Measurements from ENCODE around the gene CANT1. TPM values are rescaled to one million over a fixed set of nuclear protein-coding genes. Genes with fewer than 3 reads are reported as not detected.

CANT1 gene
- total RNA-seq, 2 donors from 2014 or later = 57.5 to 61.8 TPM

GRCh38 chr17:78979780-78980623, 29.6 kb downstream of the CANT1 start, which contains the start of gene LGALS3BP:
Gene LGALS3BP, minus strand, starts transcription at chr17:78979923. Its CDS starts 2,732 bp downstream, at chr17:78977191.
- H3K9me3 ChIP-seq (ENCODE audit: control insufficient read depth, low read length) = no peaks in the 10 kb centered on the region
- DNase-seq = peak; percentile 86
- Mint-ChIP-seq H3K36me3 (ENCODE audit: low read depth) (no peaks in the 10 kb centered on the region), H3K4me1 (peaks cover 18% of the 10 kb centered on the region), H3K27ac (peak within 1 kb of the TSS; percentile 36), H3K9me3 (no peaks in the 10 kb centered on the region), H3K27me3 (ENCODE audit: insufficient read depth) (no peaks in the 10 kb centered on the region), H3K4me3 (no peak within 1 kb of the TSS)
- WGBS, 2 experiments (ENCODE audit: insufficient coverage in 1 of 2, insufficient read length in 1 of 2) = 79 to 81% methylated on average over 16 of the region's 16 CpGs
- no peaks in the 10 kb centered on the region for H3K36me3 ChIP-seq (ENCODE audit: control insufficient read depth, insufficient read depth, low read length)
- H3K4me1 ChIP-seq (ENCODE audit: control insufficient read depth, insufficient read depth, low read length) = peaks cover 3% of the 10 kb centered on the region
- H3K9ac ChIP-seq (ENCODE audit: extremely low read depth, low read length, poor library complexity, severe bottlenecking) = no peak within 1 kb of the TSS
- no peak within 1 kb of the TSS for H3K4me3 ChIP-seq (ENCODE audit: low read length)
- peak within 1 kb of the TSS; percentile 44 for H3K27ac ChIP-seq (ENCODE audit: low read depth, low read length)
- TF ChIP-seq, protein P1, sequence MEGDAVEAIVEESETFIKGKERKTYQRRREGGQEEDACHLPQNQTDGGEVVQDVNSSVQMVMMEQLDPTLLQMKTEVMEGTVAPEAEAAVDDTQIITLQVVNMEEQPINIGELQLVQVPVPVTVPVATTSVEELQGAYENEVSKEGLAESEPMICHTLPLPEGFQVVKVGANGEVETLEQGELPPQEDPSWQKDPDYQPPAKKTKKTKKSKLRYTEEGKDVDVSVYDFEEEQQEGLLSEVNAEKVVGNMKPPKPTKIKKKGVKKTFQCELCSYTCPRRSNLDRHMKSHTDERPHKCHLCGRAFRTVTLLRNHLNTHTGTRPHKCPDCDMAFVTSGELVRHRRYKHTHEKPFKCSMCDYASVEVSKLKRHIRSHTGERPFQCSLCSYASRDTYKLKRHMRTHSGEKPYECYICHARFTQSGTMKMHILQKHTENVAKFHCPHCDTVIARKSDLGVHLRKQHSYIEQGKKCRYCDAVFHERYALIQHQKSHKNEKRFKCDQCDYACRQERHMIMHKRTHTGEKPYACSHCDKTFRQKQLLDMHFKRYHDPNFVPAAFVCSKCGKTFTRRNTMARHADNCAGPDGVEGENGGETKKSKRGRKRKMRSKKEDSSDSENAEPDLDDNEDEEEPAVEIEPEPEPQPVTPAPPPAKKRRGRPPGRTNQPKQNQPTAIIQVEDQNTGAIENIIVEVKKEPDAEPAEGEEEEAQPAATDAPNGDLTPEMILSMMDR (conservative IDR thresholded peaks at IDR 0.05) = no peak
- no peaks in the 10 kb centered on the region for H3K27me3 ChIP-seq (ENCODE audit: control insufficient read depth, insufficient read depth, low read length, poor library complexity, severe bottlenecking)

GRCh38 chr17:78977997-78978973, 31.3 kb downstream of the CANT1 start:
- Mint-ChIP-seq H3K9me3 (no peaks in the 10 kb centered on the region), H3K36me3 (ENCODE audit: low read depth) (no peaks in the 10 kb centered on the region), H3K4me3 (no peak overlapping the region), H3K27me3 (ENCODE audit: insufficient read depth) (no peaks in the 10 kb centered on the region), H3K4me1 (peaks cover 16% of the 10 kb centered on the region), H3K27ac (no peak overlapping the region)
- WGBS, 2 experiments (ENCODE audit: insufficient coverage in 1 of 2, insufficient read length in 1 of 2) = 81 to 87% methylated on average over 13 to 20 of the region's 21 CpGs
- Histone ChIP-seq H3K9ac (ENCODE audit: extremely low read depth, low read length, poor library complexity, severe bottlenecking) (no peak overlapping the region), H3K4me3 (ENCODE audit: low read length) (no peak overlapping the region), H3K9me3 (ENCODE audit: control insufficient read depth, low read length) (no peaks in the 10 kb centered on the region), H3K27ac (ENCODE audit: low read depth, low read length) (no peak overlapping the region), H3K36me3 (ENCODE audit: control insufficient read depth, insufficient read depth, low read length) (no peaks in the 10 kb centered on the region), H3K27me3 (ENCODE audit: control insufficient read depth, insufficient read depth, low read length, poor library complexity, severe bottlenecking) (no peaks in the 10 kb centered on the region), H3K4me1 (ENCODE audit: control insufficient read depth, insufficient read depth, low read length) (peaks cover 6% of the 10 kb centered on the region)
- TF ChIP-seq, protein P1 (conservative IDR thresholded peaks at IDR 0.05) = peak; percentile 25
- no peak for DNase-seq

DNA sequence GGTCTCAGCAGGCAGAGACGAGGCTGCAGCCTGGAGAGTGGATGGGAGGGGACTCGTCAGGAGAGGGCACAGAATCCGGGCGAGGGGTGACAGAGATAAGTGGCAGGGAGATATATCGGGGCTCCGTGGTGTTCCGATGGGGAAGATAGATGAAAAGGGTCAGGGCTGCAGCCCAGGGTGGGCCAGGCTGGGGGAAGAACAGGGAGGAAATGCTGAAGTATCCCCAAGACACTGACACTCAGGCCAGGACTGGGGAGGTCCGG, 32.0 kb downstream of the CANT1 start:
- 94 to 95% methylated on average over 5 to 8 of the region's 8 CpGs for WGBS, 2 experiments (ENCODE audit: insufficient coverage in 1 of 2, insufficient read length in 1 of 2)
- peaks cover 8% of the 10 kb centered on the region for H3K4me1 ChIP-seq (ENCODE audit: control insufficient read depth, insufficient read depth, low read length)
- Mint-ChIP-seq H3K27me3 (ENCODE audit: insufficient read depth) (no peaks in the 10 kb centered on the region), H3K27ac (no peak overlapping the region), H3K4me1 (peaks cover 17% of the 10 kb centered on the region), H3K4me3 (no peak overlapping the region), H3K36me3 (ENCODE audit: low read depth) (no peaks in the 10 kb centered on the region), H3K9me3 (no peaks in the 10 kb centered on the region)
- no peak for DNase-seq
- no peak overlapping the region for H3K4me3 ChIP-seq (ENCODE audit: low read length)
- no peaks in the 10 kb centered on the region for H3K36me3 ChIP-seq (ENCODE audit: control insufficient read depth, insufficient read depth, low read length)
- no peaks in the 10 kb centered on the region for H3K27me3 ChIP-seq (ENCODE audit: control insufficient read depth, insufficient read depth, low read length, poor library complexity, severe bottlenecking)
- TF ChIP-seq, protein P1 (conservative IDR thresholded peaks at IDR 0.05) = no peak
- no peak overlapping the region for H3K9ac ChIP-seq (ENCODE audit: extremely low read depth, low read length, poor library complexity, severe bottlenecking)
- no peak overlapping the region for H3K27ac ChIP-seq (ENCODE audit: low read depth, low read length)
- H3K9me3 ChIP-seq (ENCODE audit: control insufficient read depth, low read length) = no peaks in the 10 kb centered on the region

Measured in endodermal cell (in vitro differentiated cells).